Coronary artery (tissue), 2 donors: ENCODE measurements around the gene DTX4.

Experiments
- DNase-seq: peaks from one replicate; pipeline ENCODE4 v3.0.0-alpha.2; 2017; ENCODE audit warnings: low spot score
- H3K27ac ChIP-seq, 2 donors: fragments of 200-600 bp; sonication (generic); one replicate each; pipeline ENCODE4 v1.5.1; 2016 to 2019
- H3K4me3 ChIP-seq: fragments of 200-600 bp; sonication (generic); 2 replicates; pipeline ENCODE4 v1.5.1; 2016; ENCODE audit warnings: mild to moderate bottlenecking, moderate library complexity
- CTCF ChIP-seq: fragments of 200-600 bp; sonication (generic); IDR thresholded peaks from one replicate; pipeline ENCODE4 v1.5.1; 2019; ENCODE audit warnings: antibody characterized with exemption

DTX4 gene

GRCh38 chr11:59154610-59155009 lies 17.3 kb upstream of the DTX4 start:
- TF ChIP-seq CTCF = no peak
- no peak overlapping the region for H3K4me3 ChIP-seq
- no peak for DNase-seq
- H3K27ac ChIP-seq = no peak overlapping the region

- DNase-seq = no peak
- no peak for TF ChIP-seq CTCF
- Histone ChIP-seq H3K4me3 (no peak overlapping the region), H3K27ac (no peak overlapping the region)
These were observed 14.5 kb upstream of the DTX4 start for GRCh38 chr11:59157433-59157832.

- Histone ChIP-seq H3K27ac (no peak overlapping the region), H3K4me3 (peak overlapping the region; percentile 15)
- DNase-seq = no peak
- TF ChIP-seq CTCF = peak; percentile 59
These were observed 13.5 kb upstream of the DTX4 start for GRCh38 chr11:59158206-59159068.

GRCh38 chr11:59164028-59164427 lies 7.9 kb upstream of the DTX4 start:
- Histone ChIP-seq H3K27ac (no peak overlapping the region), H3K4me3 (no peak overlapping the region)
- no peak for DNase-seq
- no peak for TF ChIP-seq CTCF

- TF ChIP-seq CTCF = no peak
- peak overlapping the region; percentile 6 to 63 for H3K27ac ChIP-seq
- no peak for DNase-seq
- H3K4me3 ChIP-seq = peak overlapping the region; percentile 80
These were observed 580 bp downstream of the DTX4 start for GRCh38 chr11:59172345-59173079.

GRCh38 chr11:59173080-59173963 lies 1.4 kb downstream of the DTX4 start:
- no peak for TF ChIP-seq CTCF
- no peak for DNase-seq
- Histone ChIP-seq H3K4me3 (peak overlapping the region; percentile 80), H3K27ac (peak overlapping the region in 1 of 2 donors; percentile 63)
